Thyroid gland (tissue), 4 donors: ENCODE measurements around the gene MIA.

ENCODE experiments used
- POLR2A ChIP-seq, 2 donors: fragments of 450-650 bp; IDR thresholded peaks; one replicate each; pipeline ENCODE4 v1.6.1; 2017; ENCODE audit warnings: antibody characterized with exemption in 2 of 2, mild to moderate bottlenecking in 2 of 2, moderate library complexity in 1 of 2
- TF ChIP-seq, protein P1 (sequence below), 6 experiments: fragments of 200-600 bp in 3 of 6; fragments of 450-650 bp in 3 of 6; sonication (generic) in 3 of 6; IDR thresholded peaks; one replicate each; pipeline ENCODE4 v1.5.1; 2016 to 2019; ENCODE audit warnings: antibody characterized with exemption in 6 of 6, mild to moderate bottlenecking in 2 of 6, inconsistent platforms in 1 of 6, moderate library complexity in 1 of 6

DNA sequence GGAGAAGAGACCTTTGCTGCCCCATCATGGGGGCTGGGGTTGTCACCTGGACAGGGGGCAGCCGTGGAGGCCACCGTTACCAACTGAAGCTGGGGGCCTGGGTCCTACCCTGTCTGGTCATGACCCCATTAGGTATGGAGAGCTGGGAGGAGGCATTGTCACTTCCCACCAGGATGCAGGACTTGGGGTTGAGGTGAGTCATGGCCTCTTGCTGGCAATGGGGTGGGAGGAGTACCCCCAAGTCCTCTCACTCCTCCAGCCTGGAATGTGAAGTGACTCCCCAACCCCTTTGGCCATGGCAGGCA, 32.7 kb downstream of the MIA start:
- TF ChIP-seq, protein P1, sequence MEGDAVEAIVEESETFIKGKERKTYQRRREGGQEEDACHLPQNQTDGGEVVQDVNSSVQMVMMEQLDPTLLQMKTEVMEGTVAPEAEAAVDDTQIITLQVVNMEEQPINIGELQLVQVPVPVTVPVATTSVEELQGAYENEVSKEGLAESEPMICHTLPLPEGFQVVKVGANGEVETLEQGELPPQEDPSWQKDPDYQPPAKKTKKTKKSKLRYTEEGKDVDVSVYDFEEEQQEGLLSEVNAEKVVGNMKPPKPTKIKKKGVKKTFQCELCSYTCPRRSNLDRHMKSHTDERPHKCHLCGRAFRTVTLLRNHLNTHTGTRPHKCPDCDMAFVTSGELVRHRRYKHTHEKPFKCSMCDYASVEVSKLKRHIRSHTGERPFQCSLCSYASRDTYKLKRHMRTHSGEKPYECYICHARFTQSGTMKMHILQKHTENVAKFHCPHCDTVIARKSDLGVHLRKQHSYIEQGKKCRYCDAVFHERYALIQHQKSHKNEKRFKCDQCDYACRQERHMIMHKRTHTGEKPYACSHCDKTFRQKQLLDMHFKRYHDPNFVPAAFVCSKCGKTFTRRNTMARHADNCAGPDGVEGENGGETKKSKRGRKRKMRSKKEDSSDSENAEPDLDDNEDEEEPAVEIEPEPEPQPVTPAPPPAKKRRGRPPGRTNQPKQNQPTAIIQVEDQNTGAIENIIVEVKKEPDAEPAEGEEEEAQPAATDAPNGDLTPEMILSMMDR (IDR thresholded peaks at IDR 0.05), result peak in 1 of 6 experiments; percentile 0
- TF ChIP-seq POLR2A (IDR thresholded peaks at IDR 0.05), result no peak
